Epidermal melanocyte (primary cell): ENCODE results near the gene PTPRH.

Source experiments
- DNase-seq: peaks from one replicate; pipeline ENCODE4 v3.0.0; 2011; ENCODE audit warnings: low spot score; ENCODE audit not compliant: insufficient read length

Gene PTPRH

GRCh38 chr19:55136399-55137102 is 72.8 kb downstream of the PTPRH start:
- no peak for DNase-seq

GRCh38 chr19:55134736-55135135 is 74.6 kb downstream of the PTPRH start:
- no peak for DNase-seq

- DNase-seq, result no peak
Measured at GRCh38 chr19:55133639-55134444, 75.5 kb downstream of the PTPRH start.

GRCh38 chr19:55132453-55133129 is 76.7 kb downstream of the PTPRH start:
- no peak for DNase-seq

DNA sequence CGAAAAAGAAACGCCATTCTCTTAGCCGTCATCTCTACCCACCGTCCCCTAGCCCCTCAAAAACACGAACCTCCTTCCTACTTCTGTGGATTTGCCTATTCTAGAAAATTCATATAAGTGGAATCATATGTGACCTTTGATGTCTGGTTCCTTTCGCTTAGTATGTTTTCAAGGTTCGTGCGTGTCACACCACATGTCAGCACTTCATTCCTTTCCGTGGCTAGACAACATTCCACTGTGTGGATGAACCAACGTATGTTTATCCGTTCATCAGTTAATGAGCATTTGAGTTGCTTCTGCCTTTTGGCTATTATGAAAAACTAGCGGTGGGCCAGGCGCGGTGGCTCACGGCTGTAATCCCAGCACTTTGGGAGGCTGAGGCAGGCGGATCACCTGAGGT is 77.9 kb downstream of the PTPRH start:
- no peak for DNase-seq
